Hepatocyte (in vitro differentiated cells): ENCODE results near the gene LRRC23. TPM values are rescaled to one million over a fixed set of nuclear protein-coding genes. Genes with fewer than 3 reads are reported as not detected.
"Not testable (repeated sequence)": the region's sequence is repeated elsewhere in the genome, so short reads cannot be mapped to it uniquely, and the experiment has no call there.

ENCODE experiments used
- DNase-seq: peaks from one replicate; pipeline ENCODE4 v3.0.0-alpha.2; 2016; ENCODE audit warnings: low spot score
- H2AFZ ChIP-seq: fragments of 200-600 bp; sonication (generic); 2 replicates; pipeline ENCODE4 v1.6.0; 2016; ENCODE audit warnings: antibody characterized with exemption, mild to moderate bottlenecking
- H3K27ac ChIP-seq: fragments of 200-600 bp; sonication (generic); 2 replicates; pipeline ENCODE4 v1.5.1; 2016; ENCODE audit warnings: mild to moderate bottlenecking
- H3K27me3 ChIP-seq: fragments of 200-600 bp; sonication (generic); 2 replicates; pipeline ENCODE4 v1.6.1; 2016
- H3K36me3 ChIP-seq: fragments of 200-600 bp; sonication (generic); replicated peaks from 2 replicates; pipeline ENCODE4 v1.5.1; 2016; ENCODE audit warnings: low read depth; ENCODE audit not compliant: insufficient read depth
- H3K4me1 ChIP-seq: fragments of 200-600 bp; sonication (generic); 2 replicates; pipeline ENCODE4 v1.5.1; 2016; ENCODE audit warnings: mild to moderate bottlenecking, moderate library complexity; ENCODE audit not compliant: insufficient read depth
- H3K4me2 ChIP-seq: fragments of 200-600 bp; sonication (generic); 2 replicates; pipeline ENCODE4 v1.6.0; 2016
- H3K4me3 ChIP-seq: fragments of 200-600 bp; sonication (generic); 2 replicates; pipeline ENCODE4 v1.5.1; 2016; ENCODE audit warnings: mild to moderate bottlenecking
- H3K79me2 ChIP-seq: fragments of 200-600 bp; sonication (generic); 2 replicates; pipeline ENCODE4 v1.6.0; 2017; ENCODE audit warnings: mild to moderate bottlenecking
- H3K9me2 ChIP-seq: fragments of 200-600 bp; sonication (generic); replicated peaks from 2 replicates; pipeline ENCODE4 v1.6.0; 2017; ENCODE audit warnings: mild to moderate bottlenecking; ENCODE audit not compliant: insufficient read depth
- H3K9me3 ChIP-seq: fragments of 200-600 bp; sonication (generic); 2 replicates; pipeline ENCODE4 v1.5.1; 2016; ENCODE audit warnings: low read depth, mild to moderate bottlenecking
- H4K20me1 ChIP-seq: fragments of 200-600 bp; sonication (generic); 2 replicates; pipeline ENCODE4 v1.6.0; 2016; ENCODE audit warnings: mild to moderate bottlenecking; ENCODE audit not compliant: insufficient read depth, poor library complexity, severe bottlenecking
- CTCF ChIP-seq: fragments of 200-600 bp; sonication (generic); IDR thresholded peaks from 2 replicates; pipeline ENCODE4 v1.5.1; 2016; ENCODE audit warnings: antibody characterized with exemption, mild to moderate bottlenecking; ENCODE audit not compliant: poor library complexity
- EZH2 ChIP-seq: fragments of 200-600 bp; sonication (generic); IDR thresholded peaks from 2 replicates; pipeline ENCODE4 v1.6.1; 2016; ENCODE audit warnings: antibody characterized with exemption, mild to moderate bottlenecking, borderline replicate concordance
- EZH2phosphoT487 ChIP-seq: fragments of 200-600 bp; sonication (generic); IDR thresholded peaks from one replicate; pipeline ENCODE4 v1.6.1; 2018; ENCODE audit warnings: antibody characterized with exemption, mild to moderate bottlenecking, low read depth, moderate library complexity; ENCODE audit not compliant: unreplicated experiment, severe bottlenecking
- WGBS: methylation state at CpG from one replicate; pipeline ENCODE4 v1.1.6; 2016; ENCODE audit warnings: low lambda C conversion rate; ENCODE audit errors: missing lambda C conversion rate; 5-methylcytosine and 5-hydroxymethylcytosine counted together
- polyA plus RNA-seq: library from polyadenylated mRNA; unstranded; fragments of >200 nt; fragmentation: Nextera tagmentation; extraction: Ambion mirVana; gene quantifications from 2 replicates; pipeline ENCODE4 v1.2.1, GENCODE V29; 2016
- total RNA-seq: library from RNA; depleted of rRNA; stranded (reverse); fragments of >200 nt; gene quantifications from 2 replicates; pipeline ENCODE4 v1.2.3, GENCODE V29; 2014

LRRC23 gene
- total and polyA plus RNA-seq, 2 experiments from 2014 or later = 8.2 to 12.9 TPM

GRCh38 chr12:6871052-6871957, 33.3 kb upstream of the LRRC23 start:
- peaks cover 44% of the 10 kb centered on the region for H3K79me2 ChIP-seq
- peak overlapping the region; percentile 98 for H3K4me2 ChIP-seq
- peaks cover 21% of the 10 kb centered on the region for H4K20me1 ChIP-seq
- H3K27ac ChIP-seq = peak overlapping the region; percentile 58
- peaks cover 29% of the 10 kb centered on the region for H3K4me1 ChIP-seq
- no peaks in the 10 kb centered on the region for H3K9me3 ChIP-seq
- TF ChIP-seq EZH2 (no peak), CTCF (no peak), EZH2phosphoT487 (no peak)
- peak overlapping the region; percentile 67 for H3K4me3 ChIP-seq
- no peaks in the 10 kb centered on the region for H3K9me2 ChIP-seq
- H3K36me3 ChIP-seq = no peaks in the 10 kb centered on the region
- 87% methylated on average over 12 of the region's 12 CpGs for WGBS
- H2AFZ ChIP-seq = no peak overlapping the region
- H3K27me3 ChIP-seq = no peaks in the 10 kb centered on the region
- DNase-seq = peak; percentile 65

- Histone ChIP-seq H3K27me3 (no peaks in the 10 kb centered on the region), H3K9me3 (no peaks in the 10 kb centered on the region), H3K27ac (peak overlapping the region; percentile 88), H3K4me2 (peak overlapping the region; percentile 98), H3K4me1 (peaks cover 29% of the 10 kb centered on the region), H3K79me2 (peaks cover 44% of the 10 kb centered on the region), H3K9me2 (no peaks in the 10 kb centered on the region), H4K20me1 (peaks cover 21% of the 10 kb centered on the region), H2AFZ (no peak overlapping the region), H3K36me3 (no peaks in the 10 kb centered on the region), H3K4me3 (peak overlapping the region; percentile 91)
- no peak for TF ChIP-seq EZH2phosphoT487
- no peak for TF ChIP-seq EZH2
- peak; percentile 92 for TF ChIP-seq CTCF
- DNase-seq = peak; percentile 93
- WGBS = 5% methylated on average over 36 of the region's 40 CpGs
Measured at GRCh38 chr12:6872073-6873048, 32.3 kb upstream of the LRRC23 start.

GRCh38 chr12:6873094-6874014, 31.3 kb upstream of the LRRC23 start, which contains the start of gene SPSB2:
SPSB2 (minus strand) TSS chr12:6873303; CDS start chr12:6872901, 402 bp downstream.
- H2AFZ ChIP-seq = peak within 1 kb of the TSS; percentile 8
- peaks cover 35% of the 10 kb centered on the region for H3K79me2 ChIP-seq
- DNase-seq = peak; percentile 100
- H3K9me3 ChIP-seq = no peaks in the 10 kb centered on the region
- H4K20me1 ChIP-seq = peaks cover 17% of the 10 kb centered on the region
- peak within 1 kb of the TSS; percentile 91 for H3K4me3 ChIP-seq
- H3K36me3 ChIP-seq = no peaks in the 10 kb centered on the region
- H3K27ac ChIP-seq = peak within 1 kb of the TSS; percentile 88
- peak within 1 kb of the TSS; percentile 98 for H3K4me2 ChIP-seq
- H3K4me1 ChIP-seq = peaks cover 28% of the 10 kb centered on the region
- no peaks in the 10 kb centered on the region for H3K27me3 ChIP-seq
- no peaks in the 10 kb centered on the region for H3K9me2 ChIP-seq
- TF ChIP-seq CTCF = no peak
- TF ChIP-seq EZH2 = no peak
- WGBS = 3% methylated on average over 39 of the region's 66 CpGs

GRCh38 chr12:6874015-6874368, 30.6 kb upstream of the LRRC23 start:
- Histone ChIP-seq H3K4me2 (peak overlapping the region; percentile 98), H2AFZ (peak overlapping the region; percentile 8), H3K79me2 (peaks cover 29% of the 10 kb centered on the region), H3K4me1 (peaks cover 22% of the 10 kb centered on the region), H3K4me3 (peak overlapping the region; percentile 60), H3K27ac (peak overlapping the region; percentile 86), H4K20me1 (peaks cover 11% of the 10 kb centered on the region)
- H3K27me3 ChIP-seq, H3K36me3 ChIP-seq, H3K9me2 ChIP-seq, H3K9me3 ChIP-seq, DNase-seq: not testable (repeated sequence)
- WGBS = 58% methylated on average over 9 of the region's 9 CpGs

GRCh38 chr12:6879824-6880223, 24.8 kb upstream of the LRRC23 start:
- peak overlapping the region; percentile 73 for H3K27ac ChIP-seq
- H3K4me3 ChIP-seq, H2AFZ ChIP-seq, H3K36me3 ChIP-seq, H3K79me2 ChIP-seq, H3K4me1 ChIP-seq, H3K4me2 ChIP-seq, H3K9me2 ChIP-seq, H3K27me3 ChIP-seq, H4K20me1 ChIP-seq, H3K9me3 ChIP-seq, DNase-seq: not testable (repeated sequence)
- 94% methylated on average over 11 of the region's 11 CpGs for WGBS
